ENCODE results near the gene AKAP9. TPM values are rescaled to one million over a fixed set of nuclear protein-coding genes. Genes with fewer than 3 reads are reported as not detected.

AKAP9 gene
- total RNA-seq, 2 donors from 2014 or later = 57.0 to 61.9 TPM

DNA sequence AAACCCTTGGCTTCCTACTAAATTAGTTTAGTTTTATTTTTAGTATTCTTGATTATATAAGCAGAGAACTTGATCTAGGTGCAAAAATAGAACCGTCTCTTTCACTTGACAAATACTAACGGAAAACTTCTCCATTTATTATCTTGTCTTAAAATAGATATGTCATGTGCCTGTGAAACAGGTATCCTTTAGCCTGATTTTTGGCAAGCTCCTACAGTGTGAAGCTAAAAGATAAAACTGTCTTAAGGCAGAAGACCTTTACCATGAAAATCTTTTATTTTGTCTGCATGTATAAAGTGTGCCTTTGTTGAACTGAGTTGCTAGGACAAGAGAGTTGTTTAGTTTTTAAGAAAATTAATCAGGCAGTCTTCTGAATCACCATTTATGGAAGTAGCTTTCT is 103.0 kb downstream of the AKAP9 start:
- Histone ChIP-seq H3K27ac (ENCODE audit: low read depth, low read length) (no peak overlapping the region), H3K9me3 (ENCODE audit: control insufficient read depth, low read length) (no peaks in the 10 kb centered on the region), H3K27me3 (ENCODE audit: control insufficient read depth, insufficient read depth, low read length, poor library complexity, severe bottlenecking) (no peaks in the 10 kb centered on the region), H3K4me3 (ENCODE audit: low read length) (no peak overlapping the region), H3K36me3 (ENCODE audit: control insufficient read depth, insufficient read depth, low read length) (peaks cover 79% of the 10 kb centered on the region), H3K9ac (ENCODE audit: extremely low read depth, low read length, poor library complexity, severe bottlenecking) (no peak overlapping the region), H3K4me1 (ENCODE audit: control insufficient read depth, insufficient read depth, low read length) (no peaks in the 10 kb centered on the region)
- H3K4me3 Mint-ChIP-seq = no peak overlapping the region
- TF ChIP-seq, protein P1, sequence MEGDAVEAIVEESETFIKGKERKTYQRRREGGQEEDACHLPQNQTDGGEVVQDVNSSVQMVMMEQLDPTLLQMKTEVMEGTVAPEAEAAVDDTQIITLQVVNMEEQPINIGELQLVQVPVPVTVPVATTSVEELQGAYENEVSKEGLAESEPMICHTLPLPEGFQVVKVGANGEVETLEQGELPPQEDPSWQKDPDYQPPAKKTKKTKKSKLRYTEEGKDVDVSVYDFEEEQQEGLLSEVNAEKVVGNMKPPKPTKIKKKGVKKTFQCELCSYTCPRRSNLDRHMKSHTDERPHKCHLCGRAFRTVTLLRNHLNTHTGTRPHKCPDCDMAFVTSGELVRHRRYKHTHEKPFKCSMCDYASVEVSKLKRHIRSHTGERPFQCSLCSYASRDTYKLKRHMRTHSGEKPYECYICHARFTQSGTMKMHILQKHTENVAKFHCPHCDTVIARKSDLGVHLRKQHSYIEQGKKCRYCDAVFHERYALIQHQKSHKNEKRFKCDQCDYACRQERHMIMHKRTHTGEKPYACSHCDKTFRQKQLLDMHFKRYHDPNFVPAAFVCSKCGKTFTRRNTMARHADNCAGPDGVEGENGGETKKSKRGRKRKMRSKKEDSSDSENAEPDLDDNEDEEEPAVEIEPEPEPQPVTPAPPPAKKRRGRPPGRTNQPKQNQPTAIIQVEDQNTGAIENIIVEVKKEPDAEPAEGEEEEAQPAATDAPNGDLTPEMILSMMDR (conservative IDR thresholded peaks at IDR 0.05) = no peak
- no peak for DNase-seq
- H3K36me3 Mint-ChIP-seq (ENCODE audit: low read depth) = peaks cover 50% of the 10 kb centered on the region
- H3K27me3 Mint-ChIP-seq (ENCODE audit: insufficient read depth) = no peaks in the 10 kb centered on the region
- H3K27ac Mint-ChIP-seq = no peak overlapping the region
- H3K9me3 Mint-ChIP-seq = no peaks in the 10 kb centered on the region
- no CpG with 5 or more reads among the region's 2 CpGs for WGBS, 2 experiments (ENCODE audit: insufficient coverage in 1 of 2, insufficient read length in 1 of 2)
- no peaks in the 10 kb centered on the region for H3K4me1 Mint-ChIP-seq

DNA sequence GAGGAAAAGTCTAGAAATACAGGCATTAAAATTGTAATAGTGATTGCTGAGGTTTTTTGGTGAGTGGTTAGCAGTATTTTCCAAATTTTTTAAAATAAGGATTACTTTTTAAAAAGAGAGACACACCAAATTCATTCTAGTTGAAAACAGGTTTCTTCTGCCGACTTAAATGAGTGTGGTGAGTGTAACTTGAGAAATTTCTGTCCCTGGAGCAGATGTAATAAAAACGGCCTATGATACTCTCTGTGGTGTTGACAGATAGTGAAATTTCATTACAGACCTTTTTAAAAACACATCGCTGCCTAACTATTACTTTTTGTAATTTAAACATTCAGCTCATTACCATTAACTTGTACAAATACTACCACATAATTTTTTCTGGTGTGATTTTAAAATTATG is 103.5 kb downstream of the AKAP9 start:
- no peak overlapping the region for H3K27ac Mint-ChIP-seq
- no peak overlapping the region for H3K27ac ChIP-seq (ENCODE audit: low read depth, low read length)
- no peaks in the 10 kb centered on the region for H3K27me3 ChIP-seq (ENCODE audit: control insufficient read depth, insufficient read depth, low read length, poor library complexity, severe bottlenecking)
- no peaks in the 10 kb centered on the region for H3K4me1 Mint-ChIP-seq
- H3K27me3 Mint-ChIP-seq (ENCODE audit: insufficient read depth) = no peaks in the 10 kb centered on the region
- TF ChIP-seq, protein P1 (conservative IDR thresholded peaks at IDR 0.05) = no peak
- 67% methylated on average over 3 of the region's 3 CpGs; no CpG with 5 or more reads in 1 of the 2 experiments for WGBS, 2 experiments (ENCODE audit: insufficient coverage in 1 of 2, insufficient read length in 1 of 2)
- no peak overlapping the region for H3K4me3 Mint-ChIP-seq
- no peak overlapping the region for H3K9ac ChIP-seq (ENCODE audit: extremely low read depth, low read length, poor library complexity, severe bottlenecking)
- no peak overlapping the region for H3K4me3 ChIP-seq (ENCODE audit: low read length)
- H3K36me3 ChIP-seq (ENCODE audit: control insufficient read depth, insufficient read depth, low read length) = peaks cover 79% of the 10 kb centered on the region
- no peaks in the 10 kb centered on the region for H3K4me1 ChIP-seq (ENCODE audit: control insufficient read depth, insufficient read depth, low read length)
- H3K9me3 ChIP-seq (ENCODE audit: control insufficient read depth, low read length) = no peaks in the 10 kb centered on the region
- no peaks in the 10 kb centered on the region for H3K9me3 Mint-ChIP-seq
- peaks cover 55% of the 10 kb centered on the region for H3K36me3 Mint-ChIP-seq (ENCODE audit: low read depth)
- no peak for DNase-seq

- no peaks in the 10 kb centered on the region for H3K9me3 Mint-ChIP-seq
- DNase-seq = no peak
- no peaks in the 10 kb centered on the region for H3K27me3 Mint-ChIP-seq (ENCODE audit: insufficient read depth)
- H3K36me3 Mint-ChIP-seq (ENCODE audit: low read depth) = peaks cover 59% of the 10 kb centered on the region
- Histone ChIP-seq H3K4me3 (ENCODE audit: low read length) (no peak overlapping the region), H3K9me3 (ENCODE audit: control insufficient read depth, low read length) (no peaks in the 10 kb centered on the region), H3K27me3 (ENCODE audit: control insufficient read depth, insufficient read depth, low read length, poor library complexity, severe bottlenecking) (no peaks in the 10 kb centered on the region), H3K36me3 (ENCODE audit: control insufficient read depth, insufficient read depth, low read length) (peaks cover 75% of the 10 kb centered on the region), H3K27ac (ENCODE audit: low read depth, low read length) (no peak overlapping the region), H3K4me1 (ENCODE audit: control insufficient read depth, insufficient read depth, low read length) (no peaks in the 10 kb centered on the region), H3K9ac (ENCODE audit: extremely low read depth, low read length, poor library complexity, severe bottlenecking) (no peak overlapping the region)
- H3K4me1 Mint-ChIP-seq = no peaks in the 10 kb centered on the region
- H3K4me3 Mint-ChIP-seq = no peak overlapping the region
- H3K27ac Mint-ChIP-seq = no peak overlapping the region
- TF ChIP-seq, protein P1 (conservative IDR thresholded peaks at IDR 0.05) = no peak
- WGBS, 2 experiments (ENCODE audit: insufficient coverage in 1 of 2, insufficient read length in 1 of 2) = 96% methylated on average over 1 of the region's 1 CpG; no CpG with 5 or more reads in 1 of the 2 experiments
Measured at GRCh38 chr7:92044940-92045339, 104.3 kb downstream of the AKAP9 start.
